Measurements from ENCODE around the gene MOB1A. TPM values are rescaled to one million over a fixed set of nuclear protein-coding genes. Genes with fewer than 3 reads are reported as not detected.

MOB1A gene
- total RNA-seq, 1 experiment from 2014 or later: 116 TPM

- ChIA-PET POLR2A (ENCODE audit: low non-redundant PET) (interaction anchor here (0.6 to 0.7 kb wide), 4 partner anchors 23 to 1848 kb away, joined by 3 to 17 read pairs (median 4); no protein-coding TSS in a partner anchor), CTCF (interaction anchor here (0.6 to 1.0 kb wide), 3 partner anchors 10 to 611 kb away, joined by 3 to 5 read pairs (median 4); no protein-coding TSS in a partner anchor)
- Histone ChIP-seq H3K27ac (ENCODE audit: low read depth, low read length, poor library complexity, severe bottlenecking) (peak overlapping the region; percentile 95), H3K36me3 (ENCODE audit: insufficient read depth, low read length, poor library complexity, severe bottlenecking) (no peaks in the 10 kb centered on the region), H3K4me3 (ENCODE audit: low read depth, low read length, poor library complexity, severe bottlenecking) (peak overlapping the region; percentile 64), H3K9me3 (ENCODE audit: low read depth, low read length, poor library complexity, severe bottlenecking) (no peaks in the 10 kb centered on the region), H3K4me1 (ENCODE audit: insufficient read depth, low read length, poor library complexity, severe bottlenecking) (peaks cover 8% of the 10 kb centered on the region), H3K27me3 (replicated peaks; ENCODE audit: insufficient read depth, low read depth, low read length, poor library complexity) (no peaks in the 10 kb centered on the region)
- TF ChIP-seq, protein P1, sequence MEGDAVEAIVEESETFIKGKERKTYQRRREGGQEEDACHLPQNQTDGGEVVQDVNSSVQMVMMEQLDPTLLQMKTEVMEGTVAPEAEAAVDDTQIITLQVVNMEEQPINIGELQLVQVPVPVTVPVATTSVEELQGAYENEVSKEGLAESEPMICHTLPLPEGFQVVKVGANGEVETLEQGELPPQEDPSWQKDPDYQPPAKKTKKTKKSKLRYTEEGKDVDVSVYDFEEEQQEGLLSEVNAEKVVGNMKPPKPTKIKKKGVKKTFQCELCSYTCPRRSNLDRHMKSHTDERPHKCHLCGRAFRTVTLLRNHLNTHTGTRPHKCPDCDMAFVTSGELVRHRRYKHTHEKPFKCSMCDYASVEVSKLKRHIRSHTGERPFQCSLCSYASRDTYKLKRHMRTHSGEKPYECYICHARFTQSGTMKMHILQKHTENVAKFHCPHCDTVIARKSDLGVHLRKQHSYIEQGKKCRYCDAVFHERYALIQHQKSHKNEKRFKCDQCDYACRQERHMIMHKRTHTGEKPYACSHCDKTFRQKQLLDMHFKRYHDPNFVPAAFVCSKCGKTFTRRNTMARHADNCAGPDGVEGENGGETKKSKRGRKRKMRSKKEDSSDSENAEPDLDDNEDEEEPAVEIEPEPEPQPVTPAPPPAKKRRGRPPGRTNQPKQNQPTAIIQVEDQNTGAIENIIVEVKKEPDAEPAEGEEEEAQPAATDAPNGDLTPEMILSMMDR (conservative IDR thresholded peaks at IDR 0.05; ENCODE audit: low read depth, low read length): peak; percentile 71
- TF ChIP-seq EZH2 (IDR thresholded peaks at IDR 0.05; ENCODE audit: borderline replicate concordance, low read depth, low read length, poor library complexity, severe bottlenecking): no peak
- BruUV-seq (replicated peaks): no TSS peak
- DNase-seq (ENCODE audit: low spot score): peak; percentile 92
- intact Hi-C loops (cut with micrococcal nuclease; ENCODE audit: unreplicated experiment): loop anchor here (5.0 kb wide), 1 partner anchor 193 kb away; the partner anchor contains the start of gene DGUOK
These were observed 58.5 kb downstream of the MOB1A start for GRCh38 chr2:74119912-74120825.

DNA sequence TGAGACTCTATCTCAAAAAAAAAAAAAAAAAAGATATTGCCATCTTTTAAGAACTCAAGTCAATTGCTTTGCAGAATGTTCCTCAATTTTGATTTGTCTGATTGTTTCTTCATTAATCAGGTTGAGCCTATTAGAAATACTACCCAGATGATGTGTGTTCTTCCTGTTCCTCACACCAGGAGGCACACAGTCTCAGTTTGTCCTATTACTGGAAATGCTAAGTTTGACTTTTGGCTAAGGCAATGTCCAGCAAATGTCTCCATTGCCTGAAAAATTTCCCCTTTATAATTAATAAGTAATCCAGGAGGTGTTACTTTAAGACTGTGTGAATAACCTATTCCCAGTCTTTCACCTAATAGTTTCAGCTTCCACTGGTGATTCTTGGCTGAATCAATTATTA lies 59.3 kb downstream of the MOB1A start:
- TF ChIP-seq EZH2 (IDR thresholded peaks at IDR 0.05; ENCODE audit: borderline replicate concordance, low read depth, low read length, poor library complexity, severe bottlenecking): no peak
- TF ChIP-seq, protein P1 (conservative IDR thresholded peaks at IDR 0.05; ENCODE audit: low read depth, low read length): 0 out of 2 replicates have a peak, but pooled peaks have one; percentile 9
- Histone ChIP-seq H3K36me3 (ENCODE audit: insufficient read depth, low read length, poor library complexity, severe bottlenecking) (no peaks in the 10 kb centered on the region), H3K27ac (ENCODE audit: low read depth, low read length, poor library complexity, severe bottlenecking) (no peak overlapping the region), H3K9me3 (ENCODE audit: low read depth, low read length, poor library complexity, severe bottlenecking) (no peaks in the 10 kb centered on the region), H3K27me3 (replicated peaks; ENCODE audit: insufficient read depth, low read depth, low read length, poor library complexity) (no peaks in the 10 kb centered on the region), H3K4me1 (ENCODE audit: insufficient read depth, low read length, poor library complexity, severe bottlenecking) (peaks cover 8% of the 10 kb centered on the region), H3K4me3 (ENCODE audit: low read depth, low read length, poor library complexity, severe bottlenecking) (peak overlapping the region; percentile 64)
- POLR2A ChIA-PET (ENCODE audit: low non-redundant PET): no interaction called here
- no TSS peak for BruUV-seq (replicated peaks)
- peak; percentile 22 for DNase-seq (ENCODE audit: low spot score)
- CTCF ChIA-PET: no interaction called here
- intact Hi-C loops (cut with micrococcal nuclease; ENCODE audit: unreplicated experiment): no loop called here

DNA sequence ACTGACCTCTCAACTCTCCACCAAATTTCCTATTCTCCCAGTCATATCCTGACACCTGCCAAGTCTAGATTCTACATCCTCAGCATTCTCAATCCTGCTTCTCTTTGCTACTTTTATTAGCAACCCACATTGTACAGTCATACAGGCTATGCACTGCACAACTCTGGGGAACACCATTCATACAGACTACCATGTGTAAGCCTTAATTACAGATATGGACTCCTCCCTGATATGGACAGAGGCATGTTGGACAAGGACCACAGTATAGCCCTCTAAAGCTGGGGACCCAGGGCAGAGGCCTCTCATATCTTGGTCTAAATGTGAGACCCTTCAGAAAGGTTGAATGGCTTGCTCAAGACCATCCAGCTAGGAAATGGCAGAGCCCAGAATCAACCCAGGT lies 67.3 kb downstream of the MOB1A start:
- POLR2A ChIA-PET (ENCODE audit: low non-redundant PET): no interaction called here
- CTCF ChIA-PET: interaction anchor here (0.6 kb wide), 1 partner anchor 38 kb away, joined by 4 read pairs; no protein-coding TSS in a partner anchor
- BruUV-seq (replicated peaks): no TSS peak
- Histone ChIP-seq H3K36me3 (ENCODE audit: insufficient read depth, low read length, poor library complexity, severe bottlenecking) (no peaks in the 10 kb centered on the region), H3K9me3 (ENCODE audit: low read depth, low read length, poor library complexity, severe bottlenecking) (no peaks in the 10 kb centered on the region), H3K4me1 (ENCODE audit: insufficient read depth, low read length, poor library complexity, severe bottlenecking) (no peaks in the 10 kb centered on the region), H3K4me3 (ENCODE audit: low read depth, low read length, poor library complexity, severe bottlenecking) (no peak overlapping the region), H3K27me3 (replicated peaks; ENCODE audit: insufficient read depth, low read depth, low read length, poor library complexity) (no peaks in the 10 kb centered on the region), H3K27ac (ENCODE audit: low read depth, low read length, poor library complexity, severe bottlenecking) (no peak overlapping the region)
- no peak for DNase-seq (ENCODE audit: low spot score)
- TF ChIP-seq, protein P1 (conservative IDR thresholded peaks at IDR 0.05; ENCODE audit: low read depth, low read length): no peak
- TF ChIP-seq EZH2 (IDR thresholded peaks at IDR 0.05; ENCODE audit: borderline replicate concordance, low read depth, low read length, poor library complexity, severe bottlenecking): no peak
- intact Hi-C loops (cut with micrococcal nuclease; ENCODE audit: unreplicated experiment): no loop called here

All from A673 (cell line).